CD14-positive monocyte (primary cell): Measurements from ENCODE around the gene UBC. TPM values are rescaled to one million over a fixed set of nuclear protein-coding genes. Genes with fewer than 3 reads are reported as not detected.

Experiments used
- DNase-seq, 3 donors: peaks; one replicate each; pipeline ENCODE4 v3.0.0-alpha.2; 2011 to 2022
- H2AFZ ChIP-seq: 2 replicates; pipeline ENCODE4 v1.6.0; 2012; ENCODE audit warnings: mild to moderate bottlenecking, low read depth, low read length, inconsistent platforms; ENCODE audit not compliant: insufficient read depth, poor library complexity, severe bottlenecking
- H3K27ac ChIP-seq, 2 donors: 1 replicate in 1 of 2; 2 replicates in 1 of 2; pipeline ENCODE4 v1.5.1; 2012 to 2013; ENCODE audit warnings: low read length in 2 of 2, control low read depth in 1 of 2, inconsistent platforms in 1 of 2, low read depth in 1 of 2, mild to moderate bottlenecking in 1 of 2
- H3K27me3 ChIP-seq, 2 donors: one replicate each; pipeline versions ENCODE4 v1.6.0 to v1.6.1; 2011 to 2013; ENCODE audit warnings: low read length in 2 of 2; ENCODE audit not compliant: control insufficient read depth in 2 of 2, insufficient read depth in 2 of 2
- H3K36me3 ChIP-seq, 2 donors: replicated peaks in 1 of 2; 1 replicate in 1 of 2; 2 replicates in 1 of 2; pipeline versions ENCODE4 v1.5.1 to v1.6.1; 2012 to 2013; ENCODE audit warnings: low read length in 2 of 2, control low read depth in 1 of 2, inconsistent platforms in 1 of 2, mild to moderate bottlenecking in 1 of 2; ENCODE audit not compliant: insufficient read depth in 2 of 2, control insufficient read depth in 1 of 2
- H3K4me1 ChIP-seq, 2 donors: 1 replicate in 1 of 2; 2 replicates in 1 of 2; pipeline versions ENCODE4 v1.5.1 to v1.6.1; 2012 to 2013; ENCODE audit warnings: low read length in 2 of 2, control low read depth in 1 of 2, inconsistent platforms in 1 of 2, mild to moderate bottlenecking in 1 of 2, moderate library complexity in 1 of 2; ENCODE audit not compliant: insufficient read depth in 2 of 2, control insufficient read depth in 1 of 2
- H3K4me2 ChIP-seq: replicated peaks from 2 replicates; pipeline ENCODE3; 2012; ENCODE audit warnings: low read length, moderate library complexity, mild to moderate bottlenecking; ENCODE audit not compliant: poor library complexity, severe bottlenecking; ENCODE audit errors: extremely low read depth
- H3K4me3 ChIP-seq, 3 experiments: fragments of 200-600 bp in 1 of 3; sonication (generic) in 1 of 3; replicated peaks in 1 of 3; 1 replicate in 2 of 3; 2 replicates in 1 of 3; pipeline ENCODE4 v1.5.1; 2011 to 2013; ENCODE audit warnings: low read length in 3 of 3, mild to moderate bottlenecking in 3 of 3, control low read depth in 2 of 3, low read depth in 2 of 3, inconsistent platforms in 1 of 3, moderate library complexity in 1 of 3
- H3K79me2 ChIP-seq: 2 replicates; pipeline ENCODE4 v1.6.0; 2012; ENCODE audit warnings: mild to moderate bottlenecking, control low read depth, inconsistent platforms, low read length, moderate library complexity; ENCODE audit not compliant: insufficient read depth
- H3K9ac ChIP-seq: 2 replicates; pipeline ENCODE4 v1.6.0; 2017; ENCODE audit warnings: low read length, mild to moderate bottlenecking; ENCODE audit not compliant: insufficient read depth, poor library complexity, severe bottlenecking
- H3K9me3 ChIP-seq, 2 donors: replicated peaks in 1 of 2; 1 replicate in 1 of 2; 2 replicates in 1 of 2; pipeline versions ENCODE4 v1.5.1 to v1.6.1; 2012 to 2013; ENCODE audit warnings: low read length in 2 of 2, control low read depth in 1 of 2; ENCODE audit not compliant: control insufficient read depth in 1 of 2, insufficient read depth in 1 of 2
- H4K20me1 ChIP-seq: 2 replicates; pipeline ENCODE4 v1.6.0; 2012; ENCODE audit warnings: mild to moderate bottlenecking, low read length, control low read depth, moderate library complexity; ENCODE audit not compliant: insufficient read depth
- H3K27ac Mint-ChIP-seq, 7 donors: one replicate each; pipeline ENCODE4 v1.8.0; 2020; ENCODE audit warnings: mild to moderate bottlenecking in 7 of 7, mixed read lengths in 7 of 7, moderate library complexity in 6 of 7, inconsistent platforms in 2 of 7
- H3K27me3 Mint-ChIP-seq, 3 donors: one replicate each; pipeline ENCODE4 v1.8.0; 2021 to 2022; ENCODE audit warnings: low read depth in 3 of 3, mild to moderate bottlenecking in 3 of 3, mixed read lengths in 3 of 3, moderate library complexity in 3 of 3, inconsistent platforms in 1 of 3
- H3K36me3 Mint-ChIP-seq, 2 donors: one replicate each; pipeline ENCODE4 v1.8.0; 2020; ENCODE audit warnings: mixed read lengths in 2 of 2, inconsistent platforms in 1 of 2, mild to moderate bottlenecking in 1 of 2
- H3K4me1 Mint-ChIP-seq: one replicate; pipeline ENCODE4 v1.8.0; 2020; ENCODE audit warnings: mild to moderate bottlenecking, mixed read lengths
- H3K4me3 Mint-ChIP-seq, 2 donors: one replicate each; pipeline ENCODE4 v1.8.0; 2020; ENCODE audit warnings: mild to moderate bottlenecking in 2 of 2, mixed read lengths in 2 of 2, moderate library complexity in 1 of 2
- H3K9me3 Mint-ChIP-seq, 7 donors: one replicate each; pipeline ENCODE4 v1.8.0; 2020 to 2022; ENCODE audit warnings: mixed read lengths in 7 of 7, mild to moderate bottlenecking in 6 of 7, moderate library complexity in 6 of 7, inconsistent platforms in 2 of 7
- WGBS: methylation state at CpG from one replicate; pipeline ENCODE4 v1.1.5; 2013; ENCODE audit warnings: missing lambda C conversion rate; ENCODE audit not compliant: insufficient coverage; 5-methylcytosine and 5-hydroxymethylcytosine counted together
- intact Hi-C, 2 donors: fragments of 100-400 bp; cut with micrococcal nuclease; formaldehyde crosslinking; loops; one replicate each; pipeline versions ENCODE4 v1.15.0 to v1.15.1; 2023
- polyA plus RNA-seq, 3 donors: library from polyadenylated mRNA; depleted of rRNA in 1 of 3; unstranded in 2 of 3; stranded (reverse) in 1 of 3; fragments of 300-500 nt in 2 of 3; fragments of >200 nt in 1 of 3; fragmentation: Illumina TruSeq in 2 of 3; gene quantifications; 1 replicate in 2 of 3; 2 replicates in 1 of 3; pipeline ENCODE4 v1.2.3, GENCODE V29; 2012 to 2021
- TF ChIP-seq, protein P1 (sequence below): fragments of 200-600 bp; IDR thresholded peaks from one replicate; pipeline ENCODE4 v1.8.0; 2022; ENCODE audit warnings: antibody characterized with exemption, mild to moderate bottlenecking

UBC gene
- polyA plus RNA-seq, 3 donors, result 969 to 11,097 (median 1,385) TPM

- no peaks in the 10 kb centered on the region for H3K79me2 ChIP-seq
- Mint-ChIP-seq H3K36me3 (no peaks in the 10 kb centered on the region), H3K27ac (peak overlapping the region in 2 of 7 donors; percentile 82 to 85), H3K27me3 (peaks cover 14 to 26% (median 17%) of the 10 kb centered on the region in 3 donors), H3K4me3 (peak overlapping the region; percentile 84 to 94), H3K9me3 (peaks cover 0 to 3% (median 0%) of the 10 kb centered on the region in 7 donors), H3K4me1 (peaks cover 28% of the 10 kb centered on the region)
- peaks cover 0 to 5% of the 10 kb centered on the region in 2 donors for H3K27me3 ChIP-seq
- intact Hi-C loops, result no loop called here
- peak overlapping the region; percentile 70 for H2AFZ ChIP-seq
- peaks cover 15 to 21% of the 10 kb centered on the region in 2 donors for H3K4me1 ChIP-seq
- no peak overlapping the region for H3K27ac ChIP-seq
- H3K9ac ChIP-seq, result no peak overlapping the region
- peak overlapping the region in 1 of 3 experiments; percentile 87 for H3K4me3 ChIP-seq
- no peaks in the 10 kb centered on the region for H4K20me1 ChIP-seq
- no peaks in the 10 kb centered on the region for H3K36me3 ChIP-seq
- peak overlapping the region; percentile 80 for H3K4me2 ChIP-seq
- TF ChIP-seq, protein P1, sequence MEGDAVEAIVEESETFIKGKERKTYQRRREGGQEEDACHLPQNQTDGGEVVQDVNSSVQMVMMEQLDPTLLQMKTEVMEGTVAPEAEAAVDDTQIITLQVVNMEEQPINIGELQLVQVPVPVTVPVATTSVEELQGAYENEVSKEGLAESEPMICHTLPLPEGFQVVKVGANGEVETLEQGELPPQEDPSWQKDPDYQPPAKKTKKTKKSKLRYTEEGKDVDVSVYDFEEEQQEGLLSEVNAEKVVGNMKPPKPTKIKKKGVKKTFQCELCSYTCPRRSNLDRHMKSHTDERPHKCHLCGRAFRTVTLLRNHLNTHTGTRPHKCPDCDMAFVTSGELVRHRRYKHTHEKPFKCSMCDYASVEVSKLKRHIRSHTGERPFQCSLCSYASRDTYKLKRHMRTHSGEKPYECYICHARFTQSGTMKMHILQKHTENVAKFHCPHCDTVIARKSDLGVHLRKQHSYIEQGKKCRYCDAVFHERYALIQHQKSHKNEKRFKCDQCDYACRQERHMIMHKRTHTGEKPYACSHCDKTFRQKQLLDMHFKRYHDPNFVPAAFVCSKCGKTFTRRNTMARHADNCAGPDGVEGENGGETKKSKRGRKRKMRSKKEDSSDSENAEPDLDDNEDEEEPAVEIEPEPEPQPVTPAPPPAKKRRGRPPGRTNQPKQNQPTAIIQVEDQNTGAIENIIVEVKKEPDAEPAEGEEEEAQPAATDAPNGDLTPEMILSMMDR, result no peak
- 86% methylated on average over 10 of the region's 11 CpGs for WGBS
- DNase-seq, result no peak
- no peaks in the 10 kb centered on the region for H3K9me3 ChIP-seq
These were observed 14.6 kb upstream of the UBC start for GRCh38 chr12:124928912-124929530.

- Histone ChIP-seq H3K4me1 (peaks cover 15 to 21% of the 10 kb centered on the region in 2 donors), H4K20me1 (no peaks in the 10 kb centered on the region), H2AFZ (peak overlapping the region; percentile 70), H3K36me3 (no peaks in the 10 kb centered on the region), H3K4me2 (peak overlapping the region; percentile 80), H3K27ac (peak overlapping the region; percentile 9 to 82), H3K9me3 (no peaks in the 10 kb centered on the region), H3K9ac (peak overlapping the region; percentile 62), H3K27me3 (peaks cover 0 to 5% of the 10 kb centered on the region in 2 donors), H3K79me2 (no peaks in the 10 kb centered on the region), H3K4me3 (peak overlapping the region; percentile 41 to 89 (median 87))
- Mint-ChIP-seq H3K4me1 (peaks cover 29% of the 10 kb centered on the region), H3K27me3 (peaks cover 12 to 23% (median 14%) of the 10 kb centered on the region in 3 donors), H3K36me3 (no peaks in the 10 kb centered on the region), H3K27ac (peak overlapping the region; percentile 85 to 95 (median 89)), H3K9me3 (peaks cover 0 to 3% (median 0%) of the 10 kb centered on the region in 7 donors), H3K4me3 (peak overlapping the region; percentile 84 to 94)
- TF ChIP-seq, protein P1, result no peak
- DNase-seq, result peak in 2 of 3 donors; percentile 66 to 82
- WGBS, result 6% methylated on average over 29 of the region's 36 CpGs
- intact Hi-C loops, result no loop called here
These were observed 13.9 kb upstream of the UBC start for GRCh38 chr12:124928095-124928911.
